ENCODE results near the gene TPD52L3.

The TPD52L3 gene

DNA sequence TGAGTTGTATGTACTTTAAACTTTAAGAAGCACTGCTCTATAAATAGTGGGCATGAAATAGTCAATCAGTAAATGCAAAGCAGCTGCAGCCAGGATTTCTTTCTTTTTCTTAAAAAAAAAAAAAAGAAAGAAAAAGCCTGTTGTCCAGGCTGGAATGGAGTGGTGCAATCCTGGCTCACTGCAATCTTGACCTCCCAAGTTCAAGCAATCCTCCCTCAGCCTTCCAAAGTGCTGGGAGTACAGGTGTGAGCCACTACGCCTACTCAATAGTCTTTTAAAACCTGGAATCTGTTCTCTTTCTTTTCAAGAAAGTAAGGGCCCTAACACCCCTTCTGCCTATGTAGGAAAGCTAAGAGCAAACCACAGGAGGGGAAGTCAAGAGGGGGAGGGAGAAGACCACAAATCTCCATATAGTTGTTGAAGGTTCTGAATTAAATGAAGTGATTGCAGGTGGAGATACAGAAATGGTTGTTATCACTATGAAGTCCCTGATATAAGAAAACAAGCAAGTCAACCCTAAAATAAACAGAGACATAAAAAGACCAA is 20.6 kb upstream of the TPD52L3 start:
- DNase-seq (ENCODE audit: low read depth) = no peak
- no peak for TF ChIP-seq MYC (IDR thresholded peaks at IDR 0.05; ENCODE audit: low read depth, low read length)
- no peak for TF ChIP-seq POLR2A (IDR thresholded peaks at IDR 0.05; ENCODE audit: extremely low read depth, insufficient read length)
- TF ChIP-seq, protein P1, sequence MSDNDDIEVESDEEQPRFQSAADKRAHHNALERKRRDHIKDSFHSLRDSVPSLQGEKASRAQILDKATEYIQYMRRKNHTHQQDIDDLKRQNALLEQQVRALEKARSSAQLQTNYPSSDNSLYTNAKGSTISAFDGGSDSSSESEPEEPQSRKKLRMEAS (IDR thresholded peaks at IDR 0.05; ENCODE audit: low read depth, low read length) = no peak
- no peak for TF ChIP-seq CTCF (IDR thresholded peaks at IDR 0.05; ENCODE audit: low read depth, low read length)
- H3K4me3 ChIP-seq (ENCODE audit: low read depth, low read length) = no peak overlapping the region

- H3K4me3 ChIP-seq (ENCODE audit: low read depth, low read length) = no peak overlapping the region
- TF ChIP-seq POLR2A (IDR thresholded peaks at IDR 0.05; ENCODE audit: extremely low read depth, insufficient read length) (no peak), CTCF (IDR thresholded peaks at IDR 0.05; ENCODE audit: low read depth, low read length) (no peak), MYC (IDR thresholded peaks at IDR 0.05; ENCODE audit: low read depth, low read length) (no peak)
- TF ChIP-seq, protein P1 (IDR thresholded peaks at IDR 0.05; ENCODE audit: low read depth, low read length) = no peak
- DNase-seq (ENCODE audit: low read depth) = no peak
These were observed 2.9 kb downstream of the TPD52L3 start for GRCh38 chr9:6330958-6331634.

- DNase-seq (ENCODE audit: low read depth) = no peak
- TF ChIP-seq MYC (IDR thresholded peaks at IDR 0.05; ENCODE audit: low read depth, low read length) = no peak
- TF ChIP-seq, protein P1 (IDR thresholded peaks at IDR 0.05; ENCODE audit: low read depth, low read length) = no peak
- no peak for TF ChIP-seq POLR2A (IDR thresholded peaks at IDR 0.05; ENCODE audit: extremely low read depth, insufficient read length)
- TF ChIP-seq CTCF (IDR thresholded peaks at IDR 0.05; ENCODE audit: low read depth, low read length) = no peak
- H3K4me3 ChIP-seq (ENCODE audit: low read depth, low read length) = no peak overlapping the region
These were observed 6.1 kb downstream of the TPD52L3 start for GRCh38 chr9:6334305-6334704.

- DNase-seq (ENCODE audit: low read depth) = no peak
- H3K4me3 ChIP-seq (ENCODE audit: low read depth, low read length) = no peak overlapping the region
- TF ChIP-seq POLR2A (IDR thresholded peaks at IDR 0.05; ENCODE audit: extremely low read depth, insufficient read length) = no peak
- no peak for TF ChIP-seq CTCF (IDR thresholded peaks at IDR 0.05; ENCODE audit: low read depth, low read length)
- no peak for TF ChIP-seq MYC (IDR thresholded peaks at IDR 0.05; ENCODE audit: low read depth, low read length)
These were observed 20.6 kb downstream of the TPD52L3 start for GRCh38 chr9:6348766-6349165.

GRCh38 chr9:6351737-6352136 is 23.6 kb downstream of the TPD52L3 start:
- TF ChIP-seq MYC (IDR thresholded peaks at IDR 0.05; ENCODE audit: low read depth, low read length) = no peak
- TF ChIP-seq, protein P1 (IDR thresholded peaks at IDR 0.05; ENCODE audit: low read depth, low read length) = no peak
- TF ChIP-seq CTCF (IDR thresholded peaks at IDR 0.05; ENCODE audit: low read depth, low read length) = no peak
- TF ChIP-seq POLR2A (IDR thresholded peaks at IDR 0.05; ENCODE audit: extremely low read depth, insufficient read length) = no peak
- DNase-seq (ENCODE audit: low read depth) = no peak

More at GRCh38 chr9:6351737-6352136, 23.6 kb downstream of the TPD52L3 start:
- no peak overlapping the region for H3K4me3 ChIP-seq (ENCODE audit: low read depth, low read length)
